ENCODE measurements around the gene RRP1B.

GRCh38 chr21:43654806-43655489 lies 4.4 kb upstream of the RRP1B start:
- no peak for TF ChIP-seq EZH2 (IDR thresholded peaks at IDR 0.05; ENCODE audit: borderline replicate concordance, insufficient read depth, low read length, poor library complexity, severe bottlenecking)
- no peak for TF ChIP-seq POLR2AphosphoS5 (IDR thresholded peaks at IDR 0.05)
- TF ChIP-seq RAD21 (conservative IDR thresholded peaks at IDR 0.05), result no peak
- TF ChIP-seq EP300 (conservative IDR thresholded peaks at IDR 0.05; ENCODE audit: poor library complexity, severe bottlenecking), result no peak
- TF ChIP-seq TAF1 (IDR thresholded peaks at IDR 0.05; ENCODE audit: low read depth), result no peak
